ENCODE results near the gene XPNPEP2. TPM values are rescaled to one million over a fixed set of nuclear protein-coding genes. Genes with fewer than 3 reads are reported as not detected.

XPNPEP2 gene
- total RNA-seq, 1 donor, result not detected

DNA sequence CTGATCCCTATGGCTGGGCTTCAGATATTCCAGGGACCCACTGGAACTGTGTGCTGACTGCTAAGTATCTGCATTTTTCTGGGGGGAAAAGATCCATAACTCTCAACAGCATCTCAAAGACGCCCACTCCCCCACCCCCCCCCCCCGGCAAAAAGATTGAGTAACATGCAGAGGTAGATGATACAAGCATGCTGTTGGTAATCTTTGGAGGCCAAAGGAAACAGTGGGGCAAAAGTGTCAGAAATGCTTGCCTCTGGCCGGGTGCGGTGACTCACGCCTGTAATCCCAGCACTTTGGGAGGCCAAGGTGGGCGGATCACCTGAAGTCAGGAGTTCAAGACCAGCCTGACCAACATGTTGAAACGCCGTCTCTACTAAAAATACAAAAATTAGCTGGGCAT lies 12.2 kb downstream of the XPNPEP2 start:
- Histone ChIP-seq H3K36me3 (ENCODE audit: insufficient read depth, low read length) (no peaks in the 10 kb centered on the region), H3K4me1 (ENCODE audit: insufficient read depth, low read length) (peaks cover 8% of the 10 kb centered on the region), H4K20me1 (ENCODE audit: insufficient read depth, low read length) (no peaks in the 10 kb centered on the region), H3K9me3 (ENCODE audit: low read depth, low read length) (no peaks in the 10 kb centered on the region), H3K4me2 (ENCODE audit: insufficient read depth, low read length) (no peak overlapping the region), H3K4me3 (ENCODE audit: insufficient read depth, low read length) (no peak overlapping the region), H3K79me2 (ENCODE audit: insufficient read depth, low read length) (no peaks in the 10 kb centered on the region), H2AFZ (ENCODE audit: low read length) (no peak overlapping the region), H3K27me3 (ENCODE audit: insufficient read depth, low read length) (no peaks in the 10 kb centered on the region), H3K27ac (ENCODE audit: low read depth, low read length) (no peak overlapping the region)
- DNase-seq (ENCODE audit: insufficient read length, low spot score, missing footprints), result peak; percentile 68
- TF ChIP-seq, protein P1, sequence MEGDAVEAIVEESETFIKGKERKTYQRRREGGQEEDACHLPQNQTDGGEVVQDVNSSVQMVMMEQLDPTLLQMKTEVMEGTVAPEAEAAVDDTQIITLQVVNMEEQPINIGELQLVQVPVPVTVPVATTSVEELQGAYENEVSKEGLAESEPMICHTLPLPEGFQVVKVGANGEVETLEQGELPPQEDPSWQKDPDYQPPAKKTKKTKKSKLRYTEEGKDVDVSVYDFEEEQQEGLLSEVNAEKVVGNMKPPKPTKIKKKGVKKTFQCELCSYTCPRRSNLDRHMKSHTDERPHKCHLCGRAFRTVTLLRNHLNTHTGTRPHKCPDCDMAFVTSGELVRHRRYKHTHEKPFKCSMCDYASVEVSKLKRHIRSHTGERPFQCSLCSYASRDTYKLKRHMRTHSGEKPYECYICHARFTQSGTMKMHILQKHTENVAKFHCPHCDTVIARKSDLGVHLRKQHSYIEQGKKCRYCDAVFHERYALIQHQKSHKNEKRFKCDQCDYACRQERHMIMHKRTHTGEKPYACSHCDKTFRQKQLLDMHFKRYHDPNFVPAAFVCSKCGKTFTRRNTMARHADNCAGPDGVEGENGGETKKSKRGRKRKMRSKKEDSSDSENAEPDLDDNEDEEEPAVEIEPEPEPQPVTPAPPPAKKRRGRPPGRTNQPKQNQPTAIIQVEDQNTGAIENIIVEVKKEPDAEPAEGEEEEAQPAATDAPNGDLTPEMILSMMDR (IDR thresholded peaks at IDR 0.05; ENCODE audit: extremely low read depth, low read depth, low read length), result no peak

DNA sequence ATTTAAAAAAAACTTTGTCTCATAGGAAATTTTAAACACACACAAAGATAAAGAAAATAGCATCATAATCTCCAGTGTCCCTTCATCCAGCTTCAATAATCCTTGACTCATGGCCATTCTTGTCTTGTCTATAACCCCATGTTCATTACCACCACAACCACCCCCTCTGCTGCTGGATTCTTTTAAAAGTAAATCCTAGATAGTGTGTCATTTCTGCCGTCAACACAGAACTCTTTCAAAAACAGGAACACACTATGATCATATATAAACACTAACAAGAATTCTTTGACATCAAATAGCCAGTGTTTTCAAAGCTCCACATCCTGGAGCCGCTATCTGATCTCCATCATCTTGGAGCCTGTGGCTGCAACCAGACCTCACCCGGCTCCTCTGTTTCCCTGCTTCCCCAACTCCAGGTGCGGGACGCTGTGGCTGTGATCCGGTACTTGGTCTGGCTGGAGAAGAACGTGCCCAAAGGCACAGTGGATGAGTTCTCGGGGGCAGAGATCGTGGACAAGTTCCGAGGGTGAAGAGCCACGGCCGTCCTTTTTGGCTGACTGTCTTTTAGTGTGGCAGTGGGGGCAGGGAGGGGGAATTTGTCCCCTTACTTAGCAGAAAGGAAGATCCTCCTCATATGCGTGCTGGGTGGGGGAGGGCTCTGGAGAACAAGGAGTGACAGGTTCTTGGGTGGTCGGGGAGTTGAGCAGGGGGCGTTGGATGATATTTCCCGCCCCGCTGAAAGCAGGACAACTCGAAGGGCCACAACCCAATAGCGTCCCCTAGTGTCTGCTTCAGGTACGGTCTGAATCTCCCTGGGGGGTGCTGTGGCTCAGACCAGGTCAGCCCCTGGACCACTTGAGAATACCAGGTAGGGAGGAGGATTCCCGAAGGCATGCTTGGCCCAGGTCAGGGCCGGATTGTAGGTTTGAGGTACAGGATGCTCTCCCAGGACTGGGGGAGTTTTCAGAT lies 15.6 kb downstream of the XPNPEP2 start:
- Histone ChIP-seq H3K79me2 (ENCODE audit: insufficient read depth, low read length) (no peaks in the 10 kb centered on the region), H3K27me3 (ENCODE audit: insufficient read depth, low read length) (no peaks in the 10 kb centered on the region), H3K9me3 (ENCODE audit: low read depth, low read length) (no peaks in the 10 kb centered on the region), H3K4me1 (ENCODE audit: insufficient read depth, low read length) (peaks cover 14% of the 10 kb centered on the region), H3K4me2 (ENCODE audit: insufficient read depth, low read length) (no peak overlapping the region), H2AFZ (ENCODE audit: low read length) (no peak overlapping the region), H3K4me3 (ENCODE audit: insufficient read depth, low read length) (no peak overlapping the region), H3K36me3 (ENCODE audit: insufficient read depth, low read length) (no peaks in the 10 kb centered on the region), H3K27ac (ENCODE audit: low read depth, low read length) (no peak overlapping the region), H4K20me1 (ENCODE audit: insufficient read depth, low read length) (no peaks in the 10 kb centered on the region)
- DNase-seq (ENCODE audit: insufficient read length, low spot score, missing footprints), result no peak
- TF ChIP-seq, protein P1 (IDR thresholded peaks at IDR 0.05; ENCODE audit: extremely low read depth, low read depth, low read length), result peak; percentile 25

DNA sequence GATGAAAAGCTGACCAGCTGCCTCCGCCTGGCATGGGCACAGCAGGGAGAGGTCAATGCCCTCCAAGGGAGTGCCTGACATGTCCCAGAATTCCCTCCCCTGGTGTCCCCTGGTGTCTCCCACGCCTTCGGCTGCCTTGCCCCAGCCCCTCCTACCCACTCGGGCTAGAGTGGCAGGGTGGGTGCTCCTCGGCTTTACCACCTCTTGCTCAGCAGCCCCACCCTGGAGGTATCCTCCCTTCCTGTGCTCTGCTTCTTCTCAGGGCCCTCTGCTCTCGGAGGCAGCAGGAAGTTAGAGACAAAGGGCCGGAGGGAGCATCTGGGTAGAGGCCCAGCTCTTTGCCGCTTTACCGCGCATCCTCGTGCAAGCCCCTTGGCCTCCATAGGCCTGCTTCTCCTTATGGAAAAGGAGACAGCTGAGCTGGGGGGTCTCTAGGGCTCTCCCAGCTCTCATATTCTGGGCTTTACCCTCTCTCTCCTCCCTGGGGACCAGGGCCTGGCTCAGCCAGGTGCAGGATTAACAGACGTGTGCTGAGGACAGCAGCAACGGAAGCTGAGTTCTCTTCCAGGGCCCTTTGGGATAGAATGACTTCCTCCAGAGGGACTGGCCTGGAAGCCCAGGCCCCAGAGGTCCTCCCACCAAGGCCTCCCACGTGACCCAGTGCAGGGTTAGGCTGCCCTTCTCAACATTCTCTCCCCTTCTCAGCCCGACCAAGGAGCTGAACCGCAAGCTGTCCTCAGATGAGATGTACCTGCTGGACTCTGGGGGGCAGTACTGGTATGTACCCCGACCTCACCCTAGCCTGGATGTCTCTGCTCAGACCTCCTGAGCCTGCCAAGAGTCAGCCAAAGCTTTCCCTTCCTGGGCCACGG lies 17.2 kb downstream of the XPNPEP2 start:
- no peak for DNase-seq (ENCODE audit: insufficient read length, low spot score, missing footprints)
- H3K4me3 ChIP-seq (ENCODE audit: insufficient read depth, low read length), result no peak overlapping the region
- no peak overlapping the region for H2AFZ ChIP-seq (ENCODE audit: low read length)
- no peaks in the 10 kb centered on the region for H3K27me3 ChIP-seq (ENCODE audit: insufficient read depth, low read length)
- no peaks in the 10 kb centered on the region for H3K9me3 ChIP-seq (ENCODE audit: low read depth, low read length)
- TF ChIP-seq, protein P1 (IDR thresholded peaks at IDR 0.05; ENCODE audit: extremely low read depth, low read depth, low read length), result no peak
- H3K4me1 ChIP-seq (ENCODE audit: insufficient read depth, low read length), result peaks cover 20% of the 10 kb centered on the region
- no peaks in the 10 kb centered on the region for H3K79me2 ChIP-seq (ENCODE audit: insufficient read depth, low read length)
- no peaks in the 10 kb centered on the region for H3K36me3 ChIP-seq (ENCODE audit: insufficient read depth, low read length)
- H4K20me1 ChIP-seq (ENCODE audit: insufficient read depth, low read length), result no peaks in the 10 kb centered on the region
- no peak overlapping the region for H3K27ac ChIP-seq (ENCODE audit: low read depth, low read length)
- H3K4me2 ChIP-seq (ENCODE audit: insufficient read depth, low read length), result no peak overlapping the region
